ENCODE results near the gene GSC2. TPM values are rescaled to one million over a fixed set of nuclear protein-coding genes. Genes with fewer than 3 reads are reported as not detected.

Gene GSC2
- total RNA-seq = not detected

- no peak for ATAC-seq
These were observed at the start of gene GSC2 for GRCh38 chr22:19149991-19150390. TSS of gene GSC2 (minus strand) at chr22:19150292. CDS start at chr22:19150283, 9 bp downstream.

GRCh38 chr22:19199479-19199878 lies 49.4 kb upstream of the GSC2 start:
- no peak for ATAC-seq

- no peak for ATAC-seq
These were observed 48.1 kb upstream of the GSC2 start for GRCh38 chr22:19197997-19198865.

- no peak for ATAC-seq
These were observed 46.9 kb upstream of the GSC2 start for GRCh38 chr22:19196841-19197612.

- ATAC-seq = no peak
These were observed 46.0 kb upstream of the GSC2 start for GRCh38 chr22:19195796-19196731.

GRCh38 chr22:19194766-19195536 lies 44.9 kb upstream of the GSC2 start:
- no peak for ATAC-seq

- no peak for ATAC-seq
These were observed 43.8 kb upstream of the GSC2 start for GRCh38 chr22:19193879-19194278.

GRCh38 chr22:19187716-19188563 lies 37.8 kb upstream of the GSC2 start:
- ATAC-seq = peak; percentile 20

- no peak for ATAC-seq
These were observed 34.3 kb upstream of the GSC2 start for GRCh38 chr22:19184276-19184997.

- no peak for ATAC-seq
These were observed 33.1 kb upstream of the GSC2 start for GRCh38 chr22:19183216-19183615.

GRCh38 chr22:19182472-19183157 lies 32.5 kb upstream of the GSC2 start:
- ATAC-seq = no peak

GRCh38 chr22:19181786-19182471 lies 31.8 kb upstream of the GSC2 start:
- no peak for ATAC-seq

GRCh38 chr22:19180740-19181410 lies 30.8 kb upstream of the GSC2 start:
- no peak for ATAC-seq

GRCh38 chr22:19180234-19180633 lies 30.1 kb upstream of the GSC2 start:
- no peak for ATAC-seq

GRCh38 chr22:19179497-19180048 lies 29.5 kb upstream of the GSC2 start:
- ATAC-seq = peak; percentile 41

GRCh38 chr22:19178657-19179496 lies 28.8 kb upstream of the GSC2 start, which contains the start of gene SLC25A1:
TSS of gene SLC25A1 (minus strand) at chr22:19178736. CDS start at chr22:19178673, 63 bp downstream.
- ATAC-seq = peak; percentile 87

Measured in esophagus mucosa (tissue), 1 donor.